Vagina (tissue), 2 donors: ENCODE data around the gene IGFN1.

ENCODE experiments used
- POLR2A ChIP-seq, 2 donors: fragments of 450-650 bp; IDR thresholded peaks; one replicate each; pipeline ENCODE4 v1.6.1; 2017; ENCODE audit warnings: antibody characterized with exemption in 2 of 2, mild to moderate bottlenecking in 2 of 2, moderate library complexity in 2 of 2
- TF ChIP-seq, protein P1 (sequence below), 3 experiments: fragments of 450-650 bp in 2 of 3; fragments of 200-600 bp in 1 of 3; sonication (generic) in 1 of 3; IDR thresholded peaks; one replicate each; pipeline ENCODE4 v1.5.1; 2017 to 2019; ENCODE audit warnings: antibody characterized with exemption in 3 of 3, mild to moderate bottlenecking in 2 of 3, moderate library complexity in 2 of 3

DNA sequence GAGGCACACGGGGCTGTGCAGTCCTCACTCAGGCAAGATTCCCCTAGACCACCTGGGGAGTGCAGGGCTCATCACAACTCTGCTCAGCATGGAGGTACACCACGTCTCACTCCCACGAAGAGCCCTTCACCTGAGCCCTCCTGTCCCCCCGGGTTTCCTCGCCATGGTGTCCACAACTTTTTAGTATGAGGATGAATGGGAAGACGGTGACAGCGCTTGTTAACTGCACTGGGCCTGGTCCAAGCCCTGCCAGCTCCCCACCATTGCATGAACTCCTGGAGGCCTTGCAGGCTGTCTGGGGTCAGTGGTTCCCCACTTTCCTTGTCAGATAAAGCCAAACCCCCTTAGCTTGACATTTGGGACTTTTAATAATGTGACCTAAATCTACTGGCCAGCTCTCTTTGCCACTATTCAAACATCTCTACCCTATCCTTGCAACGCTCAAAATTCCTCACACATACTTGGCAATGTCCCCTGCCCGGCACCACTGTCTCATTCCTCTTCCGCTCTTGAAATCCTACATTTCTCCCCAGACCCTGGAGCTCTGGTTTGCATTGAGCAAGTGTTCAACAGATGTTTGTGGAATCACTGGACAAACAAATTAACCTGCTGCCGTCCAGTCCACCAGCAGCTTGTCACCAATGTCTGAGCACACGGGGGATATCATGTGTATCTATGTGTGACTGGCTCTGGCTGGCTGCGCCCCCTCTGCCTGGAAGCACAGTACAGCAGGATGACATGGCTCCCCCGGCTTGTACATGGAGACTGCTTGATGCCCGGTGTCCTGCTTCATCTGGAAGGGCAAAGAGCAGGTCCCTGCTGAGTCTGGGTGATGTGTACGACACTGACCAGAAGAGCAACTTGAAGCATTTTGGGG is 47.5 kb upstream of the IGFN1 start:
- TF ChIP-seq, protein P1, sequence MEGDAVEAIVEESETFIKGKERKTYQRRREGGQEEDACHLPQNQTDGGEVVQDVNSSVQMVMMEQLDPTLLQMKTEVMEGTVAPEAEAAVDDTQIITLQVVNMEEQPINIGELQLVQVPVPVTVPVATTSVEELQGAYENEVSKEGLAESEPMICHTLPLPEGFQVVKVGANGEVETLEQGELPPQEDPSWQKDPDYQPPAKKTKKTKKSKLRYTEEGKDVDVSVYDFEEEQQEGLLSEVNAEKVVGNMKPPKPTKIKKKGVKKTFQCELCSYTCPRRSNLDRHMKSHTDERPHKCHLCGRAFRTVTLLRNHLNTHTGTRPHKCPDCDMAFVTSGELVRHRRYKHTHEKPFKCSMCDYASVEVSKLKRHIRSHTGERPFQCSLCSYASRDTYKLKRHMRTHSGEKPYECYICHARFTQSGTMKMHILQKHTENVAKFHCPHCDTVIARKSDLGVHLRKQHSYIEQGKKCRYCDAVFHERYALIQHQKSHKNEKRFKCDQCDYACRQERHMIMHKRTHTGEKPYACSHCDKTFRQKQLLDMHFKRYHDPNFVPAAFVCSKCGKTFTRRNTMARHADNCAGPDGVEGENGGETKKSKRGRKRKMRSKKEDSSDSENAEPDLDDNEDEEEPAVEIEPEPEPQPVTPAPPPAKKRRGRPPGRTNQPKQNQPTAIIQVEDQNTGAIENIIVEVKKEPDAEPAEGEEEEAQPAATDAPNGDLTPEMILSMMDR (IDR thresholded peaks at IDR 0.05), result no peak
- TF ChIP-seq POLR2A (IDR thresholded peaks at IDR 0.05), result no peak
